HEK293 (cell line): ENCODE data around the gene ENAH.
A peak's percentile ranks its signal among the peaks of the same experiment; 100 is the strongest.

Source experiments
- GFI1B ChIP-seq: fragments of 450-650 bp; formaldehyde crosslinking; IDR thresholded peaks from 2 replicates; pipeline ENCODE4 v1.5.1; 2016; ENCODE audit warnings: missing biosample characterization, missing genetic modification characterization
- HOXA7 ChIP-seq: sonication (generic); formaldehyde crosslinking; IDR thresholded peaks from 2 replicates; pipeline ENCODE4 v1.8.1; 2022; ENCODE audit warnings: missing genetic modification reagents, borderline replicate concordance
- IKZF3 ChIP-seq: fragments of 450-650 bp; IDR thresholded peaks from 2 replicates; pipeline ENCODE4 v1.5.0; 2018; ENCODE audit warnings: missing biosample characterization, mild to moderate bottlenecking, missing genetic modification characterization, moderate library complexity
- KLF1 ChIP-seq: fragments of 450-650 bp; formaldehyde crosslinking; IDR thresholded peaks from 2 replicates; pipeline ENCODE4 v1.5.1; 2016; ENCODE audit warnings: missing biosample characterization, missing genetic modification characterization
- KLF16 ChIP-seq: fragments of 450-650 bp; formaldehyde crosslinking; IDR thresholded peaks from 2 replicates; pipeline ENCODE4 v1.5.1; 2017; ENCODE audit warnings: missing biosample characterization, missing genetic modification characterization
- MEIS1 ChIP-seq: sonication (generic); formaldehyde crosslinking; IDR thresholded peaks from 2 replicates; pipeline ENCODE4 v1.8.1; 2022; ENCODE audit warnings: missing genetic modification reagents, mild to moderate bottlenecking, borderline replicate concordance
- SCRT2 ChIP-seq: fragments of 450-650 bp; formaldehyde crosslinking; IDR thresholded peaks from 2 replicates; pipeline ENCODE4 v1.5.1; 2016; ENCODE audit warnings: missing biosample characterization, missing genetic modification characterization
- ZBTB11 ChIP-seq: fragments of 450-650 bp; formaldehyde crosslinking; conservative IDR thresholded peaks from 2 replicates; pipeline ENCODE4 v1.5.1; 2016; ENCODE audit warnings: low read depth, missing biosample characterization, missing genetic modification characterization
- ZFP69B ChIP-seq: fragments of 450-650 bp; formaldehyde crosslinking; IDR thresholded peaks from 2 replicates; pipeline ENCODE4 v1.5.1; 2016; ENCODE audit warnings: missing biosample characterization, missing genetic modification characterization
- ZNF202 ChIP-seq: fragments of 450-650 bp; formaldehyde crosslinking; IDR thresholded peaks from 2 replicates; pipeline ENCODE4 v1.5.1; 2016; ENCODE audit warnings: missing biosample characterization, missing genetic modification characterization, borderline replicate concordance
- ZNF26 ChIP-seq: fragments of 450-650 bp; formaldehyde crosslinking; IDR thresholded peaks from 2 replicates; pipeline ENCODE4 v1.5.1; 2016; ENCODE audit warnings: missing biosample characterization, missing genetic modification characterization
- ZNF280C ChIP-seq: fragments of 450-650 bp; formaldehyde crosslinking; IDR thresholded peaks from 2 replicates; pipeline ENCODE4 v1.5.1; 2016; ENCODE audit warnings: missing biosample characterization, missing genetic modification characterization
- ZNF335 ChIP-seq: fragments of 450-650 bp; formaldehyde crosslinking; conservative IDR thresholded peaks from 2 replicates; pipeline ENCODE4 v1.5.1; 2016; ENCODE audit warnings: missing biosample characterization, missing genetic modification characterization
- ZNF362 ChIP-seq: fragments of 450-650 bp; formaldehyde crosslinking; IDR thresholded peaks from 2 replicates; pipeline ENCODE4 v1.5.1; 2016; ENCODE audit warnings: missing biosample characterization, missing genetic modification characterization
- ZNF391 ChIP-seq: fragments of 450-650 bp; formaldehyde crosslinking; IDR thresholded peaks from 2 replicates; pipeline ENCODE4 v1.5.1; 2016; ENCODE audit warnings: low read depth, missing biosample characterization, missing genetic modification characterization, borderline replicate concordance
- ZNF394 ChIP-seq: fragments of 450-650 bp; formaldehyde crosslinking; IDR thresholded peaks from 2 replicates; pipeline ENCODE4 v1.5.1; 2016; ENCODE audit warnings: missing biosample characterization, missing genetic modification characterization, mild to moderate bottlenecking, moderate library complexity, borderline replicate concordance
- ZNF530 ChIP-seq: fragments of 450-650 bp; formaldehyde crosslinking; IDR thresholded peaks from 2 replicates; pipeline ENCODE4 v1.5.1; 2016; ENCODE audit warnings: low read depth, missing biosample characterization, missing genetic modification characterization
- ZNF561 ChIP-seq: fragments of 450-650 bp; IDR thresholded peaks from 2 replicates; pipeline ENCODE4 v1.5.1; 2018; ENCODE audit warnings: missing biosample characterization, missing genetic modification characterization, borderline replicate concordance
- ZNF585B ChIP-seq: fragments of 450-650 bp; formaldehyde crosslinking; IDR thresholded peaks from 2 replicates; pipeline ENCODE4 v1.5.1; 2016; ENCODE audit warnings: missing biosample characterization, missing genetic modification characterization
- ZNF626 ChIP-seq: fragments of 450-650 bp; sonication (Bioruptor Pico); formaldehyde crosslinking; IDR thresholded peaks from 2 replicates; pipeline ENCODE4 v1.5.1; 2018; ENCODE audit warnings: missing biosample characterization, missing genetic modification characterization, inconsistent platforms
- ZNF645 ChIP-seq: fragments of 450-650 bp; formaldehyde crosslinking; IDR thresholded peaks from 2 replicates; pipeline ENCODE4; 2016; ENCODE audit warnings: missing biosample characterization, missing genetic modification characterization
- ZNF654 ChIP-seq: fragments of 450-650 bp; formaldehyde crosslinking; IDR thresholded peaks from 2 replicates; pipeline ENCODE4 v1.5.1; 2016; ENCODE audit warnings: low read depth, missing biosample characterization, missing genetic modification characterization
- ZNF658 ChIP-seq: fragments of 450-650 bp; formaldehyde crosslinking; IDR thresholded peaks from 2 replicates; pipeline ENCODE4; 2016; ENCODE audit warnings: missing biosample characterization, missing genetic modification characterization
- ZNF692 ChIP-seq: fragments of 450-650 bp; formaldehyde crosslinking; IDR thresholded peaks from 2 replicates; pipeline ENCODE4 v1.5.1; 2016; ENCODE audit warnings: missing biosample characterization, missing genetic modification characterization
- ZNF777 ChIP-seq: fragments of 450-650 bp; formaldehyde crosslinking; IDR thresholded peaks from 2 replicates; pipeline ENCODE4 v1.5.1; 2017; ENCODE audit warnings: missing biosample characterization, missing genetic modification characterization, borderline replicate concordance

Gene ENAH

GRCh38 chr1:225651872-225652728, 823 bp downstream of the ENAH start (continued):
- TF ChIP-seq ZNF626 (tag by site-specific recombination) = no peak
- TF ChIP-seq ZBTB11 (tag by site-specific recombination) = peak; percentile 31
- no peak for TF ChIP-seq ZNF645 (tag by site-specific recombination)
- TF ChIP-seq GFI1B (tag by site-specific recombination) = peak; percentile 27; the same call in 1 of the 2 replicates
- no peak; the same call in none of the 2 replicates for TF ChIP-seq IKZF3
- TF ChIP-seq ZNF585B (tag by site-specific recombination) = no peak
- TF ChIP-seq ZNF561 = 0 out of 2 replicates have a peak, but pooled peaks have one; percentile 4
- TF ChIP-seq ZNF280C (tag by site-specific recombination) = no peak
- TF ChIP-seq ZNF654 (tag by site-specific recombination) = no peak; the same call in 1 of the 2 replicates
- TF ChIP-seq ZNF26 (tag by site-specific recombination) = no peak
- TF ChIP-seq ZNF777 (tag by site-specific recombination) = no peak
- TF ChIP-seq ZNF391 = peak; percentile 15
- TF ChIP-seq ZNF362 (tag by site-specific recombination) = peak; percentile 11; the same call in 1 of the 2 replicates
- no peak for TF ChIP-seq ZNF530
- peak; percentile 92 for TF ChIP-seq KLF16 (tag by site-specific recombination)
- no peak for TF ChIP-seq ZNF202 (tag by site-specific recombination)
- TF ChIP-seq ZNF394 (tag by site-specific recombination) = peak; percentile 49; the same call in 1 of the 2 replicates
- peak; percentile 48 for TF ChIP-seq SCRT2 (tag by site-specific recombination)
- TF ChIP-seq ZNF335 (tag by site-specific recombination) = peak; percentile 75
- no peak for TF ChIP-seq MEIS1 (CRISPR knock-in tag)
- no peak; the same call in 1 of the 2 replicates for TF ChIP-seq KLF1 (tag by site-specific recombination)
- TF ChIP-seq ZNF658 (tag by site-specific recombination) = no peak
- TF ChIP-seq ZFP69B (tag by site-specific recombination) = peak; percentile 59; the same call in 1 of the 2 replicates
- TF ChIP-seq HOXA7 (CRISPR knock-in tag) = no peak
- no peak for TF ChIP-seq ZNF692 (tag by site-specific recombination)
